SK-N-SH (cell line): ENCODE data around the gene MBTPS2. TPM values are rescaled to one million over a fixed set of nuclear protein-coding genes. Genes with fewer than 3 reads are reported as not detected.

ENCODE experiments used
- CTCF ChIA-PET: fragments of 300-600, 350-600 bp; formaldehyde crosslinking; extraction: SDS; loops from one replicate; lab custom pipeline; 2021; lab: Yijun Ruan, JAX
- POLR2A ChIA-PET: fragments of 350-600 bp; sonication (Branson Sonifier 250); formaldehyde crosslinking; extraction: SDS; loops from one replicate; lab custom pipeline; 2020; ENCODE audit warnings: antibody characterized with exemption, inconsistent platforms; lab: Yijun Ruan, JAX
- DNase-seq: peaks from one replicate; pipeline ENCODE4 v3.0.0; 2012
- H2AFZ ChIP-seq: fragments of 200-600 bp; sonication (generic); 2 replicates; pipeline ENCODE4 v1.8.1; 2016; ENCODE audit warnings: antibody characterized with exemption, mild to moderate bottlenecking, low read depth
- H3F3A ChIP-seq: fragments of 200-600 bp; sonication (generic); replicated peaks from 2 replicates; pipeline ENCODE3; 2016; ENCODE audit warnings: antibody characterized with exemption, mild to moderate bottlenecking; ENCODE audit not compliant: insufficient read depth
- H3K27ac ChIP-seq, 2 experiments: fragments of 200-500 bp in 1 of 2; fragments of 200-600 bp in 1 of 2; sonication (Bioruptor generic) in 1 of 2; sonication (generic), shearing (Covaris generic) in 1 of 2; 2 replicates each; pipeline versions ENCODE4 v1.5.1 to v1.6.1; 2014 to 2016; ENCODE audit warnings: low read depth in 2 of 2, inconsistent platforms in 1 of 2, low read length in 1 of 2, mild to moderate bottlenecking in 1 of 2, mixed read lengths in 1 of 2
- H3K27me3 ChIP-seq: fragments of 200-600 bp; sonication (generic), shearing (Covaris generic); 2 replicates; pipeline ENCODE4 v1.6.1; 2016; ENCODE audit warnings: mixed run types; ENCODE audit not compliant: insufficient read depth
- H3K36me3 ChIP-seq, 2 experiments: fragments of 200-500 bp in 1 of 2; fragments of 200-600 bp in 1 of 2; sonication (Bioruptor generic) in 1 of 2; sonication (generic) in 1 of 2; replicated peaks in 1 of 2; 2 replicates each; pipeline versions ENCODE3 to v1.5.1; 2014 to 2016; ENCODE audit warnings: low read length in 1 of 2, mild to moderate bottlenecking in 1 of 2; ENCODE audit not compliant: insufficient read depth in 2 of 2, control insufficient read depth in 1 of 2
- H3K4me1 ChIP-seq, 2 experiments: fragments of 200-500 bp in 1 of 2; fragments of 200-600 bp in 1 of 2; sonication (Bioruptor generic) in 1 of 2; sonication (generic), shearing (Covaris generic) in 1 of 2; 2 replicates each; pipeline versions ENCODE4 v1.5.1 to v1.6.1; 2014 to 2016; ENCODE audit warnings: low read depth in 1 of 2, low read length in 1 of 2, mixed run types in 1 of 2; ENCODE audit not compliant: insufficient read depth in 2 of 2, control insufficient read depth in 1 of 2
- H3K4me2 ChIP-seq: fragments of 200-600 bp; sonication (generic), shearing (Covaris generic); 2 replicates; pipeline ENCODE4 v1.6.1; 2017; ENCODE audit warnings: mixed run types
- H3K4me3 ChIP-seq, 2 experiments: fragments of 200-500 bp in 1 of 2; fragments of 200-600 bp in 1 of 2; sonication (Bioruptor generic) in 1 of 2; sonication (generic), shearing (Covaris generic) in 1 of 2; 2 replicates each; pipeline versions ENCODE4 v1.5.1 to v1.8.1; 2014 to 2016; ENCODE audit warnings: low read depth in 2 of 2, inconsistent platforms in 1 of 2, low read length in 1 of 2, mild to moderate bottlenecking in 1 of 2, mixed read lengths in 1 of 2, moderate library complexity in 1 of 2
- H3K79me2 ChIP-seq: fragments of 200-600 bp; sonication (generic); 2 replicates; pipeline ENCODE4 v1.8.1; 2017; ENCODE audit warnings: mild to moderate bottlenecking; ENCODE audit not compliant: insufficient read depth
- H3K9ac ChIP-seq: fragments of 200-600 bp; sonication (generic); 2 replicates; pipeline ENCODE4 v1.6.1; 2017; ENCODE audit warnings: mixed run types
- H3K9me2 ChIP-seq: fragments of 200-600 bp; sonication (generic); 2 replicates; pipeline ENCODE4 v1.6.1; 2017; ENCODE audit warnings: mixed run types
- H3K9me3 ChIP-seq: fragments of 200-600 bp; sonication (generic); 2 replicates; pipeline ENCODE4 v1.6.1; 2017; ENCODE audit warnings: mixed run types, mild to moderate bottlenecking, moderate library complexity
- H4K20me1 ChIP-seq: fragments of 200-600 bp; sonication (generic); 2 replicates; pipeline ENCODE4 v1.6.1; 2017; ENCODE audit warnings: mild to moderate bottlenecking, mixed run types; ENCODE audit not compliant: insufficient read depth
- ELF1 ChIP-seq: IDR thresholded peaks from 2 replicates; pipeline ENCODE4 v1.4.0; 2012
- EP300 ChIP-seq, 2 experiments: IDR thresholded peaks; 2 replicates each; pipeline versions ENCODE4 v1.4.0 to v1.6.1; 2012; ENCODE audit warnings: borderline replicate concordance in 1 of 2, low read depth in 1 of 2, low read length in 1 of 2
- FOXJ3 ChIP-seq: sonication (generic); formaldehyde crosslinking; IDR thresholded peaks from 2 replicates; pipeline ENCODE4 v1.5.1; 2020; ENCODE audit warnings: mild to moderate bottlenecking, missing genetic modification reagents
- GABPA ChIP-seq: IDR thresholded peaks from 2 replicates; pipeline ENCODE4 v1.4.0; 2012; ENCODE audit warnings: low read depth, mild to moderate bottlenecking
- GATA2 ChIP-seq: sonication (generic); formaldehyde crosslinking; IDR thresholded peaks from 2 replicates; pipeline ENCODE4 v1.5.0; 2020; ENCODE audit warnings: mild to moderate bottlenecking, missing genetic modification reagents
- MAX ChIP-seq: IDR thresholded peaks from 2 replicates; pipeline ENCODE4 v1.4.0; 2012; ENCODE audit warnings: low read depth
- NRF1 ChIP-seq: IDR thresholded peaks from 2 replicates; pipeline ENCODE4 v1.6.1; 2012; ENCODE audit warnings: low read depth, mild to moderate bottlenecking, low read length
- RAD21 ChIP-seq: IDR thresholded peaks from 2 replicates; pipeline ENCODE4 v1.6.1; 2012; ENCODE audit warnings: mild to moderate bottlenecking, low read length
- RCOR1 ChIP-seq: fragments of 150-350 bp; IDR thresholded peaks from 2 replicates; pipeline ENCODE4 v1.6.1; 2017; ENCODE audit warnings: antibody characterized with exemption, low read length
- RXRA ChIP-seq: IDR thresholded peaks from 2 replicates; pipeline ENCODE4 v1.4.0; 2012; ENCODE audit warnings: low read depth, mild to moderate bottlenecking, borderline replicate concordance
- SIN3A ChIP-seq: IDR thresholded peaks from 2 replicates; pipeline ENCODE4 v1.6.1; 2012; ENCODE audit warnings: low read depth, mild to moderate bottlenecking, low read length, moderate library complexity, borderline replicate concordance
- SMC3 ChIP-seq: IDR thresholded peaks from 2 replicates; pipeline ENCODE4 v1.6.1; 2012; ENCODE audit warnings: low read depth, low read length, improper control_type of control experiment
- TAF1 ChIP-seq: IDR thresholded peaks from 2 replicates; pipeline ENCODE4 v1.6.1; 2012; ENCODE audit warnings: low read depth, mild to moderate bottlenecking, low read length, moderate library complexity, borderline replicate concordance
- TCF12 ChIP-seq: IDR thresholded peaks from 2 replicates; pipeline ENCODE4 v1.4.0; 2012
- WGBS: methylation state at CpG from one replicate; pipeline ENCODE4 v1.1.6; 2017; ENCODE audit warnings: low lambda C conversion rate; 5-methylcytosine and 5-hydroxymethylcytosine counted together
- polyA plus RNA-seq, 3 experiments: library from polyadenylated mRNA; depleted of rRNA; stranded (reverse); fragments of >200 nt; gene quantifications; 2 replicates each; pipeline ENCODE4 v1.2.3, GENCODE V29; 2012
- TF ChIP-seq, protein P1 (sequence below): IDR thresholded peaks from 2 replicates; pipeline ENCODE4 v1.4.0; 2012; ENCODE audit warnings: low read depth, borderline replicate concordance
- TF ChIP-seq, protein P2 (sequence below): fragments of 150-350 bp; IDR thresholded peaks from 2 replicates; pipeline ENCODE4 v1.6.1; 2016; ENCODE audit warnings: mild to moderate bottlenecking, low read depth, low read length
- TF ChIP-seq, protein P3 (sequence below): fragments of 200-600 bp; sonication (generic); IDR thresholded peaks from 2 replicates; pipeline ENCODE4 v1.6.1; 2017; ENCODE audit warnings: antibody characterized with exemption, mild to moderate bottlenecking, moderate library complexity
- TF ChIP-seq, protein P4 (sequence below): IDR thresholded peaks from 2 replicates; pipeline ENCODE4 v1.6.1; 2012; ENCODE audit warnings: mild to moderate bottlenecking, low read depth, low read length, moderate library complexity
- TF ChIP-seq, protein P5 (sequence below): IDR thresholded peaks from 2 replicates; pipeline ENCODE4 v1.4.0; 2012; ENCODE audit warnings: low read depth, borderline replicate concordance

The MBTPS2 gene
- polyA plus RNA-seq, 1 of the 3 experiments (the other 2 are of a cell fraction), result 21.6 TPM

DNA sequence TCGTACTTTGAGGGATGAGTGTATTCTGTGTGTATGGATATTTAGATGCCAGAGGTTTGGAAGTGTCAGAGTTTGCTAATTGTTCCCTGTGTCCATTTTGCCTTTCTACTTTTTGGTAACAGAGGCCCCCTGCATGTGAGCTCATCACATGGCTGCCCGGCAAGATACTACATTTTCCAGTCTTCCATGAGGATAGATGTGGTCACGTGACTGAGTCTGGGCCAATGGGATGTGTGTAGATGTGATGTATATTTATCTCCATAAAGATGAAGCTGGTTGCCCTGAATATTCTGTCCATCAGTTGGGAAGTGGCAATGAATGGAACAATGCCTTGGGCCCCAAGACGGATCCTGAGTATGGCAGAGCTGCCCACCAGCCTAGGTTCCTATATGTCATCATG, 72.1 kb downstream of the MBTPS2 start:
- no peaks in the 10 kb centered on the region for H3K36me3 ChIP-seq
- CTCF ChIA-PET, result no interaction called here
- no peak overlapping the region for H3K9ac ChIP-seq
- 56% methylated on average over 4 of the region's 4 CpGs for WGBS
- no peaks in the 10 kb centered on the region for H3F3A ChIP-seq
- TF ChIP-seq, protein P1, sequence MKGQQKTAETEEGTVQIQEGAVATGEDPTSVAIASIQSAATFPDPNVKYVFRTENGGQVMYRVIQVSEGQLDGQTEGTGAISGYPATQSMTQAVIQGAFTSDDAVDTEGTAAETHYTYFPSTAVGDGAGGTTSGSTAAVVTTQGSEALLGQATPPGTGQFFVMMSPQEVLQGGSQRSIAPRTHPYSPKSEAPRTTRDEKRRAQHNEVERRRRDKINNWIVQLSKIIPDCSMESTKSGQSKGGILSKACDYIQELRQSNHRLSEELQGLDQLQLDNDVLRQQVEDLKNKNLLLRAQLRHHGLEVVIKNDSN, result 0 out of 2 replicates have a peak, but pooled peaks have one; percentile 16
- TF ChIP-seq ELF1 (no peak), FOXJ3 (no peak), RCOR1 (no peak), SIN3A (no peak)
- TF ChIP-seq, protein P2, sequence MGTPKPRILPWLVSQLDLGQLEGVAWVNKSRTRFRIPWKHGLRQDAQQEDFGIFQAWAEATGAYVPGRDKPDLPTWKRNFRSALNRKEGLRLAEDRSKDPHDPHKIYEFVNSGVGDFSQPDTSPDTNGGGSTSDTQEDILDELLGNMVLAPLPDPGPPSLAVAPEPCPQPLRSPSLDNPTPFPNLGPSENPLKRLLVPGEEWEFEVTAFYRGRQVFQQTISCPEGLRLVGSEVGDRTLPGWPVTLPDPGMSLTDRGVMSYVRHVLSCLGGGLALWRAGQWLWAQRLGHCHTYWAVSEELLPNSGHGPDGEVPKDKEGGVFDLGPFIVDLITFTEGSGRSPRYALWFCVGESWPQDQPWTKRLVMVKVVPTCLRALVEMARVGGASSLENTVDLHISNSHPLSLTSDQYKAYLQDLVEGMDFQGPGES, result no peak
- TF ChIP-seq, all 33 proteins: peak for 1
- H2AFZ ChIP-seq, result no peak overlapping the region
- H3K4me2 ChIP-seq, result no peak overlapping the region
- H3K9me3 ChIP-seq, result no peaks in the 10 kb centered on the region
- no peak for DNase-seq
- H3K4me1 ChIP-seq, result no peaks in the 10 kb centered on the region
- H3K79me2 ChIP-seq, result no peaks in the 10 kb centered on the region
- no peaks in the 10 kb centered on the region for H4K20me1 ChIP-seq
- H3K27ac ChIP-seq, result no peak overlapping the region
- H3K4me3 ChIP-seq, result no peak overlapping the region
- H3K27me3 ChIP-seq, result no peaks in the 10 kb centered on the region
- POLR2A ChIA-PET, result no interaction called here
- H3K9me2 ChIP-seq, result no peaks in the 10 kb centered on the region

GRCh38 chrX:21912220-21912619, 72.8 kb downstream of the MBTPS2 start:
- DNase-seq, result no peak
- CTCF ChIA-PET, result no interaction called here
- H3F3A ChIP-seq, result no peaks in the 10 kb centered on the region
- H3K4me3 ChIP-seq, result no peak overlapping the region
- H2AFZ ChIP-seq, result no peak overlapping the region
- H3K36me3 ChIP-seq, result no peaks in the 10 kb centered on the region
- H3K4me2 ChIP-seq, result no peak overlapping the region
- no peaks in the 10 kb centered on the region for H3K4me1 ChIP-seq
- H3K9me2 ChIP-seq, result no peaks in the 10 kb centered on the region
- no peaks in the 10 kb centered on the region for H3K9me3 ChIP-seq
- H3K27ac ChIP-seq, result no peak overlapping the region
- H3K27me3 ChIP-seq, result no peaks in the 10 kb centered on the region
- H4K20me1 ChIP-seq, result no peaks in the 10 kb centered on the region
- no peak overlapping the region for H3K9ac ChIP-seq
- no peaks in the 10 kb centered on the region for H3K79me2 ChIP-seq
- 51% methylated on average over 1 of the region's 1 CpG for WGBS
- POLR2A ChIA-PET, result no interaction called here
- no peak for TF ChIP-seq GABPA
- no peak for TF ChIP-seq NRF1
- TF ChIP-seq EP300 (IDR thresholded peaks at IDR 0.05; ENCODE audit: borderline replicate concordance in 1 of 2, low read depth in 1 of 2, low read length in 1 of 2), result no peak
- TF ChIP-seq, protein P3, sequence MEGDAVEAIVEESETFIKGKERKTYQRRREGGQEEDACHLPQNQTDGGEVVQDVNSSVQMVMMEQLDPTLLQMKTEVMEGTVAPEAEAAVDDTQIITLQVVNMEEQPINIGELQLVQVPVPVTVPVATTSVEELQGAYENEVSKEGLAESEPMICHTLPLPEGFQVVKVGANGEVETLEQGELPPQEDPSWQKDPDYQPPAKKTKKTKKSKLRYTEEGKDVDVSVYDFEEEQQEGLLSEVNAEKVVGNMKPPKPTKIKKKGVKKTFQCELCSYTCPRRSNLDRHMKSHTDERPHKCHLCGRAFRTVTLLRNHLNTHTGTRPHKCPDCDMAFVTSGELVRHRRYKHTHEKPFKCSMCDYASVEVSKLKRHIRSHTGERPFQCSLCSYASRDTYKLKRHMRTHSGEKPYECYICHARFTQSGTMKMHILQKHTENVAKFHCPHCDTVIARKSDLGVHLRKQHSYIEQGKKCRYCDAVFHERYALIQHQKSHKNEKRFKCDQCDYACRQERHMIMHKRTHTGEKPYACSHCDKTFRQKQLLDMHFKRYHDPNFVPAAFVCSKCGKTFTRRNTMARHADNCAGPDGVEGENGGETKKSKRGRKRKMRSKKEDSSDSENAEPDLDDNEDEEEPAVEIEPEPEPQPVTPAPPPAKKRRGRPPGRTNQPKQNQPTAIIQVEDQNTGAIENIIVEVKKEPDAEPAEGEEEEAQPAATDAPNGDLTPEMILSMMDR, result no peak
- no peak for TF ChIP-seq FOXJ3
- TF ChIP-seq, protein P4, sequence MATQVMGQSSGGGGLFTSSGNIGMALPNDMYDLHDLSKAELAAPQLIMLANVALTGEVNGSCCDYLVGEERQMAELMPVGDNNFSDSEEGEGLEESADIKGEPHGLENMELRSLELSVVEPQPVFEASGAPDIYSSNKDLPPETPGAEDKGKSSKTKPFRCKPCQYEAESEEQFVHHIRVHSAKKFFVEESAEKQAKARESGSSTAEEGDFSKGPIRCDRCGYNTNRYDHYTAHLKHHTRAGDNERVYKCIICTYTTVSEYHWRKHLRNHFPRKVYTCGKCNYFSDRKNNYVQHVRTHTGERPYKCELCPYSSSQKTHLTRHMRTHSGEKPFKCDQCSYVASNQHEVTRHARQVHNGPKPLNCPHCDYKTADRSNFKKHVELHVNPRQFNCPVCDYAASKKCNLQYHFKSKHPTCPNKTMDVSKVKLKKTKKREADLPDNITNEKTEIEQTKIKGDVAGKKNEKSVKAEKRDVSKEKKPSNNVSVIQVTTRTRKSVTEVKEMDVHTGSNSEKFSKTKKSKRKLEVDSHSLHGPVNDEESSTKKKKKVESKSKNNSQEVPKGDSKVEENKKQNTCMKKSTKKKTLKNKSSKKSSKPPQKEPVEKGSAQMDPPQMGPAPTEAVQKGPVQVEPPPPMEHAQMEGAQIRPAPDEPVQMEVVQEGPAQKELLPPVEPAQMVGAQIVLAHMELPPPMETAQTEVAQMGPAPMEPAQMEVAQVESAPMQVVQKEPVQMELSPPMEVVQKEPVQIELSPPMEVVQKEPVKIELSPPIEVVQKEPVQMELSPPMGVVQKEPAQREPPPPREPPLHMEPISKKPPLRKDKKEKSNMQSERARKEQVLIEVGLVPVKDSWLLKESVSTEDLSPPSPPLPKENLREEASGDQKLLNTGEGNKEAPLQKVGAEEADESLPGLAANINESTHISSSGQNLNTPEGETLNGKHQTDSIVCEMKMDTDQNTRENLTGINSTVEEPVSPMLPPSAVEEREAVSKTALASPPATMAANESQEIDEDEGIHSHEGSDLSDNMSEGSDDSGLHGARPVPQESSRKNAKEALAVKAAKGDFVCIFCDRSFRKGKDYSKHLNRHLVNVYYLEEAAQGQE, result no peak
- TF ChIP-seq, protein P5, sequence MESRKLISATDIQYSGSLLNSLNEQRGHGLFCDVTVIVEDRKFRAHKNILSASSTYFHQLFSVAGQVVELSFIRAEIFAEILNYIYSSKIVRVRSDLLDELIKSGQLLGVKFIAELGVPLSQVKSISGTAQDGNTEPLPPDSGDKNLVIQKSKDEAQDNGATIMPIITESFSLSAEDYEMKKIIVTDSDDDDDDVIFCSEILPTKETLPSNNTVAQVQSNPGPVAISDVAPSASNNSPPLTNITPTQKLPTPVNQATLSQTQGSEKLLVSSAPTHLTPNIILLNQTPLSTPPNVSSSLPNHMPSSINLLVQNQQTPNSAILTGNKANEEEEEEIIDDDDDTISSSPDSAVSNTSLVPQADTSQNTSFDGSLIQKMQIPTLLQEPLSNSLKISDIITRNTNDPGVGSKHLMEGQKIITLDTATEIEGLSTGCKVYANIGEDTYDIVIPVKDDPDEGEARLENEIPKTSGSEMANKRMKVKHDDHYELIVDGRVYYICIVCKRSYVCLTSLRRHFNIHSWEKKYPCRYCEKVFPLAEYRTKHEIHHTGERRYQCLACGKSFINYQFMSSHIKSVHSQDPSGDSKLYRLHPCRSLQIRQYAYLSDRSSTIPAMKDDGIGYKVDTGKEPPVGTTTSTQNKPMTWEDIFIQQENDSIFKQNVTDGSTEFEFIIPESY, result no peak
- TF ChIP-seq RAD21, result no peak
- no peak for TF ChIP-seq TAF1
- no peak for TF ChIP-seq SIN3A
- no peak for TF ChIP-seq MAX
- no peak for TF ChIP-seq RXRA
- no peak for TF ChIP-seq SMC3
- no peak for TF ChIP-seq ELF1
- TF ChIP-seq TCF12, result no peak
- TF ChIP-seq GATA2 (CRISPR knock-in tag), result no peak
